ENCODE measurements around the gene PPP4R3B.

Gene PPP4R3B

GRCh38 chr2:55511508-55512124 is 105.8 kb downstream of the PPP4R3B start:
- no peak for DNase-seq (ENCODE audit: low spot score)

GRCh38 chr2:55502590-55503141 is 114.8 kb downstream of the PPP4R3B start:
- DNase-seq (ENCODE audit: low spot score), result no peak

- DNase-seq (ENCODE audit: low spot score), result no peak
These were observed 117.4 kb downstream of the PPP4R3B start for GRCh38 chr2:55500025-55500424.

GRCh38 chr2:55498582-55498981 is 118.8 kb downstream of the PPP4R3B start:
- DNase-seq (ENCODE audit: low spot score), result no peak

Data from left forelimb (tissue), 1 donor.